ENCODE measurements around the gene JMY. TPM values are rescaled to one million over a fixed set of nuclear protein-coding genes. Genes with fewer than 3 reads are reported as not detected.

The JMY gene
- total and polyA plus RNA-seq, 2 donors = 10.4 to 38.3 TPM

GRCh38 chr5:79224286-79224984 is 11.5 kb upstream of the JMY start:
- Histone ChIP-seq H3K4me3 (ENCODE audit: low read depth, low read length) (no peak overlapping the region), H3K4me1 (ENCODE audit: insufficient read depth) (no peaks in the 10 kb centered on the region), H3K27ac (ENCODE audit: low read depth) (no peak overlapping the region), H3K36me3 (ENCODE audit: insufficient read depth) (no peaks in the 10 kb centered on the region)
- DNase-seq (ENCODE audit: extremely low spot score) = no peak
- WGBS = 83% methylated on average over 4 of the region's 4 CpGs

DNA sequence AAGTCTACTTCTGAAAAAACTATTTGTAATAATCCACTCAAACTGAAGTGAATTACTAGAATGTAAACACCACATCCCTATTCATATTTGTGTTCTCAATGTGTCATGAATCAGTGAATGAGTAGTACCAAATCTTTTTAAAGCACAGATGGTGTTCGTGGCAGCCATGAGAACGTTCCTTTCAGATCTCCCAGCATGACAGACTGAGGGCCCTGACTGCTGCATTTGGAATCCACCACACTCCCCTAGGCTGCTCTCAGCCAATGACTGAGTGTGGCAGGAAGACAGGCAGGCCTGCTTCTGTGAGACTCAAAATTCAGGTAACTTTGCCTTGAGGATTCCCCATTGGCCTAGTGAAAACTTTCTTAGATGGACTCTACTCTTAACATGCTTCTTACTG is 10.9 kb upstream of the JMY start:
- DNase-seq (ENCODE audit: extremely low spot score) = no peak
- Histone ChIP-seq H3K36me3 (ENCODE audit: insufficient read depth) (no peaks in the 10 kb centered on the region), H3K4me3 (ENCODE audit: low read depth, low read length) (no peak overlapping the region), H3K4me1 (ENCODE audit: insufficient read depth) (no peaks in the 10 kb centered on the region), H3K27ac (ENCODE audit: low read depth) (no peak overlapping the region)
- 51% methylated on average over 2 of the region's 2 CpGs for WGBS

DNA sequence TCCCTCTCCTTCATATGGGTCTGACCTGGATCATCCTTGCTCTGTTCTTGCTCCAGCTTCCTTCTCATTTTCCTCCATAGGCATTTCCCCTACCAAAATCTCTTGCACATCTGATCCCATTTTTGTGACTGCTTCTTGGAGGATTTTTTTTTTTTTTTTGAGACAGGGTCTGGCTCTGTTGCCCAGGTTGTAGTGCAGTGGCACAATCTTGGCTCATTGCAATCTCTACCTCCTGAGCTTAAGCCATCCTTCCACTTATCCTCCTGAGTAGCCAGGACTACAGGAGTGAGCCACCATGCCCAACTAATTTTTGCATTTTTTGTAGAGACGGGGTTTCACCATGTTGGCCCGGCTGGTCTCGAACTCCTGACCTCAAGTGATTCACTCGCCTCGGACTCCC is 10.5 kb upstream of the JMY start:
- Histone ChIP-seq H3K36me3 (ENCODE audit: insufficient read depth) (no peaks in the 10 kb centered on the region), H3K4me1 (ENCODE audit: insufficient read depth) (no peaks in the 10 kb centered on the region), H3K4me3 (ENCODE audit: low read depth, low read length) (no peak overlapping the region), H3K27ac (ENCODE audit: low read depth) (no peak overlapping the region)
- DNase-seq (ENCODE audit: extremely low spot score) = no peak
- 94% methylated on average over 5 of the region's 5 CpGs for WGBS

DNA sequence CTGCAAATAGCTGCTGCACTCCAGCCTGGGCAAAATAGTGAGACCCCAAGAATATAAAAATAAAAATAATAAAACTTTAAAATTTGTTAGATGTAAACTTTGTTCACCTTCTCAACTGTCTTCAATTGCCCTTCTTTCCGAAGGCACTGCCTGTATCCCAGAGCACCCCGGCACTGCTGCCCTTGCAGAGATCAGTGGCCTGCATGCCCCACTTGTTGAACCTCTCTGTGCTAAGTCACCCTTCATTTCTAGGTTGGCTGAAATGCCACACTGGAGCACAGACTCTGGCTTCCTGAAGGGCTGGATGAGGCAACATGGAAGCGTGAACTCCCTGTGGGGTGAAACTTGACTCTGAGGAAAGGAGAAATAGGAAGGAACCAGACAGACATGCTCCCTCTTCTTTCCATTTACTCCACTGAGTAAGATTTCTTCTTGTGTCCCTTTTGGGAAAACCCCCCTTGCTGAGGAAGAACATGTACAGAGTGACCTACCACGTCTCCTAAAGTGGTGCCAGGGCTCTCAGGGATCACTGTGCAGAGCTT is 8.4 kb upstream of the JMY start:
- Histone ChIP-seq H3K4me3 (ENCODE audit: low read depth, low read length) (no peak overlapping the region), H3K4me1 (ENCODE audit: insufficient read depth) (no peaks in the 10 kb centered on the region), H3K36me3 (ENCODE audit: insufficient read depth) (no peaks in the 10 kb centered on the region), H3K27ac (ENCODE audit: low read depth) (no peak overlapping the region)
- WGBS = 93% methylated on average over 4 of the region's 4 CpGs
- DNase-seq (ENCODE audit: extremely low spot score) = no peak

GRCh38 chr5:79229357-79230174 is 6.4 kb upstream of the JMY start:
- no peak overlapping the region for H3K27ac ChIP-seq (ENCODE audit: low read depth)
- WGBS = 89% methylated on average over 10 of the region's 10 CpGs
- DNase-seq (ENCODE audit: extremely low spot score) = no peak
- H3K36me3 ChIP-seq (ENCODE audit: insufficient read depth) = no peaks in the 10 kb centered on the region
- H3K4me1 ChIP-seq (ENCODE audit: insufficient read depth) = no peaks in the 10 kb centered on the region
- no peak overlapping the region for H3K4me3 ChIP-seq (ENCODE audit: low read depth, low read length)

DNA sequence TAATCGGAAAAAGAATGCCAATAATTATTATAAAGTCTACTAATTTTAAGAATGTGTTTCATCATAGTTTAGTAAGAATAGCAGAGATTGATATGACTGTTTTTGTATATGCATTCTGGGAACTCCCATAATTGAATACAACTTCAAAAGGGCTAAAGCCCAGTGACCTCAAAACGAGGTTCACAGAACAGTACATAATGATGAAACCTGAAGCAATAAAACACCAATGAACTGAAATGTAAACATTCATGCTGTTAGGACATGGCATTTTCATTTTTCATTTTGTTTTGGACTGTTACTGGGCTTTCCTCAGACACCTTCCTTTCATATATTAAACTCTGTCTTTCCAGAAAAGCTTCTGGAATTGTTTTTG is 684 bp upstream of the JMY start:
- DNase-seq (ENCODE audit: extremely low spot score) = no peak
- Histone ChIP-seq H3K36me3 (ENCODE audit: insufficient read depth) (no peaks in the 10 kb centered on the region), H3K4me3 (ENCODE audit: low read depth, low read length) (peak overlapping the region; percentile 84), H3K4me1 (ENCODE audit: insufficient read depth) (no peaks in the 10 kb centered on the region), H3K27ac (ENCODE audit: low read depth) (peak overlapping the region; percentile 11)
- WGBS = 28% methylated on average over 2 of the region's 2 CpGs

DNA sequence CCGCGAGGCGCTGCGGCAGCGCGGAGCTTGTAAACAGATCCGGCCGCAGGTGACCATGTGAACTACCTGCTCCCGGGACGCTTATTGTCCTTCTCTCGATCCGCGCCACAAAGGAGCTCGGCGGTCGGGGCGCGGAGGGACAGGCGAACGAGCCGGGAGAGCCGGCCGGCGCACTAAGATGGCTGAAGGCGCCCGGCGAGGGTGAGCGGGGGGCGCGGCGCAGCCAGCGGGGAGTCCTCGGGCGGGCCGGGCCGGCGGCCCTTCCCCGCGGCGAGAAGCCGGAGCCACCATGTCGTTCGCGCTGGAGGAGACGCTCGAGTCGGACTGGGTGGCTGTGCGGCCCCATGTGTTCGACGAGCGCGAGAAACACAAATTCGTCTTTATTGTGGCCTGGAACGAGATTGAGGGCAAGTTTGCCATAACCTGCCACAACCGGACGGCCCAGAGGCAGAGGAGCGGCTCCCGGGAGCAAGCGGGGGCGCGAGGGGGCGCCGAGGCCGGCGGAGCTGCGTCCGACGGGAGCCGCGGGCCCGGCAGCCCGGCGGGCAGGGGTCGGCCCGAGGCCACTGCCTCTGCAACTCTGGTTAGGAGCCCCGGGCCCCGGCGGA is 535 bp downstream of the JMY start:
- no peaks in the 10 kb centered on the region for H3K4me1 ChIP-seq (ENCODE audit: insufficient read depth)
- H3K36me3 ChIP-seq (ENCODE audit: insufficient read depth) = no peaks in the 10 kb centered on the region
- DNase-seq (ENCODE audit: extremely low spot score) = no peak
- H3K4me3 ChIP-seq (ENCODE audit: low read depth, low read length) = peak overlapping the region; percentile 84
- H3K27ac ChIP-seq (ENCODE audit: low read depth) = peak overlapping the region; percentile 92
- WGBS = under 1% methylated on average over 78 of the region's 78 CpGs

GRCh38 chr5:79236970-79237739 is 1.2 kb downstream of the JMY start:
- no peaks in the 10 kb centered on the region for H3K36me3 ChIP-seq (ENCODE audit: insufficient read depth)
- under 1% methylated on average over 61 of the region's 61 CpGs for WGBS
- no peak for DNase-seq (ENCODE audit: extremely low spot score)
- no peaks in the 10 kb centered on the region for H3K4me1 ChIP-seq (ENCODE audit: insufficient read depth)
- H3K4me3 ChIP-seq (ENCODE audit: low read depth, low read length) = peak overlapping the region; percentile 84
- peak overlapping the region; percentile 92 for H3K27ac ChIP-seq (ENCODE audit: low read depth)

GRCh38 chr5:79237740-79238560 is 2.0 kb downstream of the JMY start:
- no peaks in the 10 kb centered on the region for H3K4me1 ChIP-seq (ENCODE audit: insufficient read depth)
- H3K36me3 ChIP-seq (ENCODE audit: insufficient read depth) = no peaks in the 10 kb centered on the region
- no peak overlapping the region for H3K27ac ChIP-seq (ENCODE audit: low read depth)
- peak overlapping the region; percentile 84 for H3K4me3 ChIP-seq (ENCODE audit: low read depth, low read length)
- 28% methylated on average over 14 of the region's 14 CpGs for WGBS
- no peak for DNase-seq (ENCODE audit: extremely low spot score)

GRCh38 chr5:79240561-79240960 is 4.6 kb downstream of the JMY start:
- Histone ChIP-seq H3K4me3 (ENCODE audit: low read depth, low read length) (no peak overlapping the region), H3K27ac (ENCODE audit: low read depth) (no peak overlapping the region), H3K4me1 (ENCODE audit: insufficient read depth) (no peaks in the 10 kb centered on the region), H3K36me3 (ENCODE audit: insufficient read depth) (no peaks in the 10 kb centered on the region)
- DNase-seq (ENCODE audit: extremely low spot score) = no peak
- WGBS = 91% methylated on average over 2 of the region's 2 CpGs

- no peak overlapping the region for H3K27ac ChIP-seq (ENCODE audit: low read depth)
- no peak for DNase-seq (ENCODE audit: extremely low spot score)
- no peak overlapping the region for H3K4me3 ChIP-seq (ENCODE audit: low read depth, low read length)
- 63% methylated on average over 4 of the region's 4 CpGs for WGBS
- no peaks in the 10 kb centered on the region for H3K36me3 ChIP-seq (ENCODE audit: insufficient read depth)
- no peaks in the 10 kb centered on the region for H3K4me1 ChIP-seq (ENCODE audit: insufficient read depth)
Measured at GRCh38 chr5:79241535-79241979, 5.6 kb downstream of the JMY start.

DNA sequence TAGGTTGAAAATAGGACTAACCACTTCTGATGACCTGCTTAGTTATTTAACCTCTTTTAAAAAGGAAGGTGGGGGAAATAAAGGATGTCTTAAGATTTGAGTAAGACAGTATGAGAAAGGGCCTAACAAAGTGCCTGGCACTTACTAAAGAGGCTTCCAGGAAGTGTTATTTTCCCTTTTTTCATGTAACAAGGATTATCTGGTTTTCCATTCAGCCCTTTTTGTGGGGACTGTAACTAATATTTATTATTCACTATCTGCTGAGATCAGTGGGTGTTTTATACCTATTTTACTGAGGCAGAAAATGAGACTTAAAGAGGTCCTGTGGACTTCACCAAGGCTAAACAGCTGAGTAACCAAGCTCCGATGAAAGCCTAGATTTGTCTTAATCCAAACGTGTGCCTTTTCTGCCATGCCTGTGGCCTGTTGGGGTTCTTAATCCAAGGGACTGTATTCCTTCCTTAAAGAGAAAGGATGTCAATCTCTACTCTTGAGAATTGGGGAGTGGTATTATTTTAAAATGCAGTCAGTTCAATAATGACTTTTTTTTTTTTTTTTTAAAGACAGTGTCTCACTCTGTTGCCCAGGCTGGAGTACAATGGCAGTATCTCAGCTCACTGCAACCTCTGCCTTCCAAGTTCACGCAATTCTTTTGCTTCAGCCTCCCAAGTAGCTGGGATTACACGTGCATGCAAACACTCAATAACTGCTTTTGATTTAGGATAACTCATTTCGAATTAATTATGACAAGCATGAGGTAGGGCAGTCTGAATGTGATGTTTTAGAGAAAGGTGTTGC is 6.5 kb downstream of the JMY start:
- Histone ChIP-seq H3K4me1 (ENCODE audit: insufficient read depth) (no peaks in the 10 kb centered on the region), H3K36me3 (ENCODE audit: insufficient read depth) (no peaks in the 10 kb centered on the region)
- WGBS = 83% methylated on average over 5 of the region's 5 CpGs

More for the DNA sequence above, 6.5 kb downstream of the JMY start:
- DNase-seq (ENCODE audit: extremely low spot score) = no peak
- H3K4me3 ChIP-seq (ENCODE audit: low read depth, low read length) = no peak overlapping the region
- H3K27ac ChIP-seq (ENCODE audit: low read depth) = no peak overlapping the region

Measured in urinary bladder (tissue), 4 donors.